HEK293 (cell line): ENCODE measurements around the gene MVK.

Experiments used
- CTCF ChIA-PET: fragments of 350-600 bp; formaldehyde crosslinking; extraction: SDS; loops from one replicate; lab custom pipeline; 2021; ENCODE audit warnings: antibody characterized with exemption; lab: Yijun Ruan, JAX
- POLR2A ChIA-PET: fragments of 300-600 bp; formaldehyde crosslinking; extraction: SDS; loops from one replicate; lab custom pipeline; 2020; ENCODE audit warnings: antibody characterized with exemption, inconsistent platforms; lab: Yijun Ruan, JAX
- H3K27ac ChIP-seq: fragments of 200-500 bp; sonication (Bioruptor generic); 2 replicates; pipeline ENCODE4 v1.5.1; 2014; ENCODE audit warnings: low read depth, low read length, control low read depth, inconsistent platforms; ENCODE audit errors: extremely low read depth
- H3K36me3 ChIP-seq, 2 experiments: fragments of 200-500 bp in 1 of 2; sonication (Bioruptor generic) in 1 of 2; 1 replicate in 1 of 2; 2 replicates in 1 of 2; pipeline ENCODE4 v1.5.1; 2014 to 2017; ENCODE audit warnings: inconsistent platforms in 2 of 2, low read length in 2 of 2; ENCODE audit not compliant: control insufficient read depth in 2 of 2, insufficient read depth in 1 of 2
- H3K4me1 ChIP-seq: fragments of 200-500 bp; sonication (Bioruptor generic); 2 replicates; pipeline ENCODE4 v1.5.1; 2014; ENCODE audit warnings: mild to moderate bottlenecking, low read length, inconsistent platforms; ENCODE audit not compliant: control insufficient read depth, insufficient read depth
- H3K4me3 ChIP-seq: 2 replicates; pipeline ENCODE4 v1.5.1; 2011; ENCODE audit warnings: low read depth, mild to moderate bottlenecking, control low read depth, low read length, moderate library complexity
- H3K9me3 ChIP-seq: fragments of 200-500 bp; sonication (Bioruptor generic); 2 replicates; pipeline ENCODE4 v1.5.1; 2014; ENCODE audit warnings: low read depth, low read length, inconsistent platforms; ENCODE audit not compliant: control insufficient read depth, insufficient read depth
- EGR2 ChIP-seq: fragments of 450-650 bp; formaldehyde crosslinking; IDR thresholded peaks from 2 replicates; pipeline ENCODE4 v1.5.1; 2016; ENCODE audit warnings: low read depth, missing biosample characterization, missing genetic modification characterization
- GLI2 ChIP-seq: fragments of 450-650 bp; formaldehyde crosslinking; IDR thresholded peaks from 2 replicates; pipeline ENCODE4; 2017; ENCODE audit warnings: missing biosample characterization, missing genetic modification characterization, low read depth, borderline replicate concordance
- KLF1 ChIP-seq: fragments of 450-650 bp; formaldehyde crosslinking; IDR thresholded peaks from 2 replicates; pipeline ENCODE4 v1.5.1; 2016; ENCODE audit warnings: missing biosample characterization, missing genetic modification characterization
- SCRT1 ChIP-seq: fragments of 450-650 bp; formaldehyde crosslinking; IDR thresholded peaks from 2 replicates; pipeline ENCODE4 v1.5.1; 2016; ENCODE audit warnings: missing biosample characterization, missing genetic modification characterization, borderline replicate concordance
- SCRT2 ChIP-seq: fragments of 450-650 bp; formaldehyde crosslinking; IDR thresholded peaks from 2 replicates; pipeline ENCODE4 v1.5.1; 2016; ENCODE audit warnings: missing biosample characterization, missing genetic modification characterization
- WT1 ChIP-seq: fragments of 450-650 bp; formaldehyde crosslinking; IDR thresholded peaks from 2 replicates; pipeline ENCODE4 v1.5.1; 2016; ENCODE audit warnings: missing biosample characterization, missing genetic modification characterization
- ZFP37 ChIP-seq: fragments of 450-650 bp; formaldehyde crosslinking; IDR thresholded peaks from 2 replicates; pipeline ENCODE4 v1.5.1; 2016; ENCODE audit warnings: missing biosample characterization, missing genetic modification characterization
- ZIC2 ChIP-seq: fragments of 450-650 bp; formaldehyde crosslinking; IDR thresholded peaks from 2 replicates; pipeline ENCODE4 v1.5.1; 2016; ENCODE audit warnings: missing biosample characterization, missing genetic modification characterization
- ZNF341 ChIP-seq: fragments of 450-650 bp; formaldehyde crosslinking; IDR thresholded peaks from 2 replicates; pipeline ENCODE4; 2016; ENCODE audit warnings: low read depth, missing biosample characterization, missing genetic modification characterization
- ZNF354C ChIP-seq: fragments of 450-650 bp; formaldehyde crosslinking; IDR thresholded peaks from 2 replicates; pipeline ENCODE4 v1.5.1; 2016; ENCODE audit warnings: missing biosample characterization, missing genetic modification characterization, low read depth, borderline replicate concordance
- ZNF426 ChIP-seq: fragments of 450-650 bp; formaldehyde crosslinking; IDR thresholded peaks from 2 replicates; pipeline ENCODE4 v1.5.1; 2017; ENCODE audit warnings: missing biosample characterization, missing genetic modification characterization, mild to moderate bottlenecking, inconsistent platforms, moderate library complexity
- ZNF561 ChIP-seq: fragments of 450-650 bp; IDR thresholded peaks from 2 replicates; pipeline ENCODE4 v1.5.1; 2018; ENCODE audit warnings: missing biosample characterization, missing genetic modification characterization, borderline replicate concordance
- ZNF585B ChIP-seq: fragments of 450-650 bp; formaldehyde crosslinking; IDR thresholded peaks from 2 replicates; pipeline ENCODE4 v1.5.1; 2016; ENCODE audit warnings: missing biosample characterization, missing genetic modification characterization
- ZNF596 ChIP-seq: fragments of 450-650 bp; IDR thresholded peaks from 2 replicates; pipeline ENCODE4 v1.5.0; 2018; ENCODE audit warnings: missing biosample characterization, mild to moderate bottlenecking, missing genetic modification characterization, moderate library complexity
- ZNF701 ChIP-seq: fragments of 450-650 bp; formaldehyde crosslinking; IDR thresholded peaks from 2 replicates; pipeline ENCODE4 v1.5.1; 2016; ENCODE audit warnings: missing biosample characterization, missing genetic modification characterization
- ZNF76 ChIP-seq: fragments of 450-650 bp; formaldehyde crosslinking; IDR thresholded peaks from 2 replicates; pipeline ENCODE4; 2016; ENCODE audit warnings: low read depth, missing biosample characterization, missing genetic modification characterization, borderline replicate concordance
- TF ChIP-seq, protein P1 (sequence below): fragments of 450-650 bp; IDR thresholded peaks from 2 replicates; pipeline ENCODE4 v1.5.1; 2018; ENCODE audit warnings: missing biosample characterization, missing genetic modification characterization
- TF ChIP-seq, protein P2 (sequence below): fragments of 450-650 bp; formaldehyde crosslinking; IDR thresholded peaks from 2 replicates; pipeline ENCODE4 v1.5.1; 2016; ENCODE audit warnings: missing biosample characterization, missing genetic modification characterization
- TF ChIP-seq, protein P3 (sequence below): fragments of 450-650 bp; formaldehyde crosslinking; IDR thresholded peaks from 2 replicates; pipeline ENCODE4 v1.5.1; 2016; ENCODE audit warnings: missing biosample characterization, missing genetic modification characterization
- TF ChIP-seq, protein P4 (sequence below): fragments of 450-650 bp; IDR thresholded peaks from 2 replicates; pipeline ENCODE4 v1.5.1; 2018; ENCODE audit warnings: missing biosample characterization, mild to moderate bottlenecking, missing genetic modification characterization
- TF ChIP-seq, protein P5 (sequence below): fragments of 450-650 bp; formaldehyde crosslinking; IDR thresholded peaks from 2 replicates; pipeline ENCODE4 v1.5.1; 2016; ENCODE audit warnings: missing biosample characterization, missing genetic modification characterization

Gene MVK

DNA sequence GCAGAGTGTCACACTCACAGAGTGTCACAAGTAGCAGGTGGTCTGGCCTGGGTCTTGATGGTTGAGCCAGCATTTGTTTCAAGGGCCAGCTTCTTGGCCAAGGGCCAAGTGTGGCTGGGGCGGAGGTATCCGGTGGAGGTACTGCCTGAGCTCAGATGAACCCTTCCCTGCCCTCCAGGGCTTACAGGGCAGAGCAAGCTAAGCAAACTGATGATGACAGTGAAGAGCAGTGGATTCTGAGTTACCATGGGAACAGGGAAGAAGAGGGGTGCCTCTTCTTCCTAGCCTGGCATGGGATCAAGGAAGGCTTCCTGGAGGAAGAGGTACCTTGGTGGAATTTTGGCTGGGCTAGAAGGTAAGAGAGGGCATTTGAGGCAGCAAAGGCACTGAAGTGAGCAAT lies 35.7 kb downstream of the MVK start:
- CTCF ChIA-PET = interaction anchor here (1.4 kb wide), 1 partner anchor 11 kb away, joined by 5 read pairs; no protein-coding TSS in a partner anchor
- POLR2A ChIA-PET = no interaction called here

DNA sequence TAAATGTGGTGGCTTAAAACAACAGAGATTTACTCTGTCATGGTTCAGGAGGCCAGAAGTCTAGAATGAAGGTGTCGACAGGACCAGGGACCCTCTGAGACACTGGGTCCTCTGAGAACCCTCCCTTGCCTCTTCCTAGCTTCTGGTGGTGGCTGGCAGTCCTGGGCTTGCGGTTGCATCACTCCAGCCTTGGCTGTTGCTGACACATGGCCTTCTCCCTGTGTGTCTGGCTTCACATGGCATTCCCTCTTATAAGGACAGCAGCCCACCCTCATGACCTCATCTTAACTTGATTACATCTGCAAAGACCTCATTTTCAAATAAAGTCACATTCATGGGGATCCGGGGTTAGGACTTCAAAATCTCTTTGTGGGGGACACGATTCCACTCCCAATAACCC lies 36.9 kb downstream of the MVK start:
- CTCF ChIA-PET = interaction anchor here (0.7 to 1.7 kb wide), 2 partner anchors 13 to 212 kb away, joined by 3 to 6 read pairs; no protein-coding TSS in a partner anchor
- H3K9me3 ChIP-seq = no peaks in the 10 kb centered on the region
- POLR2A ChIA-PET = no interaction called here
- H3K4me1 ChIP-seq = no peaks in the 10 kb centered on the region
- TF ChIP-seq ZNF341 (peak; percentile 67), EGR2 (tag by site-specific recombination) (no peak)
- TF ChIP-seq, all 188 proteins: peak for 1
- H3K27ac ChIP-seq = no peak overlapping the region
- H3K4me3 ChIP-seq = no peak overlapping the region
- no peaks in the 10 kb centered on the region for H3K36me3 ChIP-seq

More for the DNA sequence above, 35.7 kb downstream of the MVK start:
- no peaks in the 10 kb centered on the region for H3K9me3 ChIP-seq
- H3K36me3 ChIP-seq = no peaks in the 10 kb centered on the region
- H3K4me1 ChIP-seq = no peaks in the 10 kb centered on the region
- TF ChIP-seq ZNF426 = no peak
- TF ChIP-seq, protein P1, sequence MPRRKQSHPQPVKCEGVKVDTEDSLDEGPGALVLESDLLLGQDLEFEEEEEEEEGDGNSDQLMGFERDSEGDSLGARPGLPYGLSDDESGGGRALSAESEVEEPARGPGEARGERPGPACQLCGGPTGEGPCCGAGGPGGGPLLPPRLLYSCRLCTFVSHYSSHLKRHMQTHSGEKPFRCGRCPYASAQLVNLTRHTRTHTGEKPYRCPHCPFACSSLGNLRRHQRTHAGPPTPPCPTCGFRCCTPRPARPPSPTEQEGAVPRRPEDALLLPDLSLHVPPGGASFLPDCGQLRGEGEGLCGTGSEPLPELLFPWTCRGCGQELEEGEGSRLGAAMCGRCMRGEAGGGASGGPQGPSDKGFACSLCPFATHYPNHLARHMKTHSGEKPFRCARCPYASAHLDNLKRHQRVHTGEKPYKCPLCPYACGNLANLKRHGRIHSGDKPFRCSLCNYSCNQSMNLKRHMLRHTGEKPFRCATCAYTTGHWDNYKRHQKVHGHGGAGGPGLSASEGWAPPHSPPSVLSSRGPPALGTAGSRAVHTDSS (tag by site-specific recombination) = peak; percentile 68
- H3K4me3 ChIP-seq = no peak overlapping the region
- H3K27ac ChIP-seq = no peak overlapping the region

DNA sequence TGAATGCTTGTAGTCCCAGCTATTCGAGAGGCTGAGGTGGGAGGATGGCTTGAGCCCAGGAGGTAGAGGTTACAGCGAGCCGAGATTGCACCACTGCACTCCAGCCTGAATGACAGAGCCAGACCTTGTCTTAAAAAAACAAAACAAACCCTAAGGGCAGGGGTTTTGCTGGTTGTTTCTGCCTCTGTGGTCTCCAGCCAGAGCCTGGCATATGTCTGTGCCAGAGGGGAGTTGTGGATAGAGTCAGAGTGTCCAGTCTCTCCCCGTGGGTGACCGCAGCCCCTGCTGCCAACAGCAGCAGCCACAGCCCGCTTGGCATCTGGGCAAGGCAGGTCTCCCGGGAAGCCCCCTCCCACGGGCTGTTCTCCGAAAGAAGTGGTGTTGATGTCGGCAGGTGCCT lies 37.6 kb downstream of the MVK start:
- Histone ChIP-seq H3K4me1 (no peaks in the 10 kb centered on the region), H3K36me3 (no peaks in the 10 kb centered on the region), H3K4me3 (no peak overlapping the region), H3K27ac (no peak overlapping the region), H3K9me3 (no peaks in the 10 kb centered on the region)
- POLR2A ChIA-PET = interaction anchor here (0.6 kb wide), 1 partner anchor 33 kb away, joined by 3 read pairs; no protein-coding TSS in a partner anchor
- CTCF ChIA-PET = interaction anchor here (1.7 kb wide), 1 partner anchor 13 kb away, joined by 6 read pairs; no protein-coding TSS in a partner anchor
- TF ChIP-seq ZNF585B = no peak
- TF ChIP-seq, protein P2, sequence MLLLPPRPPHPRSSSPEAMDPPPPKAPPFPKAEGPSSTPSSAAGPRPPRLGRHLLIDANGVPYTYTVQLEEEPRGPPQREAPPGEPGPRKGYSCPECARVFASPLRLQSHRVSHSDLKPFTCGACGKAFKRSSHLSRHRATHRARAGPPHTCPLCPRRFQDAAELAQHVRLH (tag by site-specific recombination) = no peak
- no peak for TF ChIP-seq SCRT2 (tag by site-specific recombination)
- TF ChIP-seq ZNF561 (tag by site-specific recombination) = no peak
- TF ChIP-seq ZNF596 = no peak
- no peak for TF ChIP-seq SCRT1
- TF ChIP-seq ZIC2 = no peak
- TF ChIP-seq, protein P3, sequence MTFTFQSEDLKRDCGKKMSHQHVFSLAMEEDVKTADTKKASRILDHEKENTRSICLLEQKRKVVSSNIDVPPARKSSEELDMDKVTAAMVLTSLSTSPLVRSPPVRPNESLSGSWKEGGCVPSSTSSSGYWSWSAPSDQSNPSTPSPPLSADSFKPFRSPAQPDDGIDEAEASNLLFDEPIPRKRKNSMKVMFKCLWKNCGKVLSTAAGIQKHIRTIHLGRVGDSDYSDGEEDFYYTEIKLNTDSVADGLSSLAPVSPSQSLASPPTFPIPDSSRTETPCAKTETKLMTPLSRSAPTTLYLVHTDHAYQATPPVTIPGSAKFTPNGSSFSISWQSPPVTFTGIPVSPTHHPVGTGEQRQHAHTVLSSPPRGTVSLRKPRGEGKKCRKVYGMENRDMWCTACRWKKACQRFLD (tag by site-specific recombination) = no peak

DNA sequence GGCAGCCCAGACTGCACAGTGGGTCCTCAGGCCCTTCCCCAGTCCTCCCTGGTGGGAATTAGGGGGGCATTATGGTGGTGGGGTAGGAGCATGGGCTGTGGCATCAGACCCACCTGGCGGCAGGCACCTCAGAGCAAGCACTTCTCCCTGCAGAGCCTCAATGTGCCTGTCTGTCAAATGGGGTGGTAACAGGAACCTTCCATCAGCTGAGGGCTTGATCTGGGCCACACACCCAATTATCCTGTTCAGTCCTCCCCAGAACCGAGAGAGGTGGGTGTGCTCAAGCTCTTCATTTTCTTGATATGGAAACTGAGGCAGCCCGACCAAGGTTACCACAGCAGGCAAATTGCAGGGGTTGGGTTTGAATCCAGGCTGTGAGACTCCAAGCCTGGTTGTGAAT lies 38.4 kb downstream of the MVK start:
- H3K4me1 ChIP-seq = no peaks in the 10 kb centered on the region
- H3K4me3 ChIP-seq = no peak overlapping the region
- H3K9me3 ChIP-seq = no peaks in the 10 kb centered on the region
- H3K27ac ChIP-seq = no peak overlapping the region
- ChIA-PET POLR2A (no interaction called here), CTCF (interaction anchor here (2.1 kb wide), 1 partner anchor 14 kb away, joined by 12 read pairs; no protein-coding TSS in a partner anchor)
- no peaks in the 10 kb centered on the region for H3K36me3 ChIP-seq
- TF ChIP-seq ZFP37 (tag by site-specific recombination) = no peak
- no peak for TF ChIP-seq GLI2 (tag by site-specific recombination)
- TF ChIP-seq KLF1 (tag by site-specific recombination) = no peak
- no peak for TF ChIP-seq ZNF76 (tag by site-specific recombination)
- TF ChIP-seq, protein P4, sequence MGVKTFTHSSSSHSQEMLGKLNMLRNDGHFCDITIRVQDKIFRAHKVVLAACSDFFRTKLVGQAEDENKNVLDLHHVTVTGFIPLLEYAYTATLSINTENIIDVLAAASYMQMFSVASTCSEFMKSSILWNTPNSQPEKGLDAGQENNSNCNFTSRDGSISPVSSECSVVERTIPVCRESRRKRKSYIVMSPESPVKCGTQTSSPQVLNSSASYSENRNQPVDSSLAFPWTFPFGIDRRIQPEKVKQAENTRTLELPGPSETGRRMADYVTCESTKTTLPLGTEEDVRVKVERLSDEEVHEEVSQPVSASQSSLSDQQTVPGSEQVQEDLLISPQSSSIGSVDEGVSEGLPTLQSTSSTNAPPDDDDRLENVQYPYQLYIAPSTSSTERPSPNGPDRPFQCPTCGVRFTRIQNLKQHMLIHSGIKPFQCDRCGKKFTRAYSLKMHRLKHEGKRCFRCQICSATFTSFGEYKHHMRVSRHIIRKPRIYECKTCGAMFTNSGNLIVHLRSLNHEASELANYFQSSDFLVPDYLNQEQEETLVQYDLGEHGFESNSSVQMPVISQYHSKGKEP (tag by site-specific recombination) = no peak
- TF ChIP-seq, protein P5, sequence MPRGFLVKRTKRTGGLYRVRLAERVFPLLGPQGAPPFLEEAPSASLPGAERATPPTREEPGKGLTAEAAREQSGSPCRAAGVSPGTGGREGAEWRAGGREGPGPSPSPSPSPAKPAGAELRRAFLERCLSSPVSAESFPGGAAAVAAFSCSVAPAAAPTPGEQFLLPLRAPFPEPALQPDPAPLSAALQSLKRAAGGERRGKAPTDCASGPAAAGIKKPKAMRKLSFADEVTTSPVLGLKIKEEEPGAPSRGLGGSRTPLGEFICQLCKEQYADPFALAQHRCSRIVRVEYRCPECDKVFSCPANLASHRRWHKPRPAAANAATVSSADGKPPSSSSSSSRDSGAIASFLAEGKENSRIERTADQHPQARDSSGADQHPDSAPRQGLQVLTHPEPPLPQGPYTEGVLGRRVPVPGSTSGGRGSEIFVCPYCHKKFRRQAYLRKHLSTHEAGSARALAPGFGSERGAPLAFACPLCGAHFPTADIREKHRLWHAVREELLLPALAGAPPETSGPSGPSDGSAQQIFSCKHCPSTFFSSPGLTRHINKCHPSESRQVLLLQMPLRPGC (tag by site-specific recombination) = no peak
- no peak for TF ChIP-seq WT1 (tag by site-specific recombination)
- TF ChIP-seq ZNF701 (tag by site-specific recombination) = no peak
- no peak for TF ChIP-seq ZNF354C (tag by site-specific recombination)
